GM12873 (cell line): ENCODE data around the gene RGS10.

ENCODE experiments used
- TF ChIP-seq, protein P1 (sequence below): IDR thresholded peaks from 2 replicates; pipeline ENCODE4 v1.5.1; 2012; ENCODE audit warnings: low read depth, mild to moderate bottlenecking, moderate library complexity, low read length, control low read depth; ENCODE audit not compliant: insufficient read depth; ENCODE audit errors: missing control alignments

Gene RGS10

DNA sequence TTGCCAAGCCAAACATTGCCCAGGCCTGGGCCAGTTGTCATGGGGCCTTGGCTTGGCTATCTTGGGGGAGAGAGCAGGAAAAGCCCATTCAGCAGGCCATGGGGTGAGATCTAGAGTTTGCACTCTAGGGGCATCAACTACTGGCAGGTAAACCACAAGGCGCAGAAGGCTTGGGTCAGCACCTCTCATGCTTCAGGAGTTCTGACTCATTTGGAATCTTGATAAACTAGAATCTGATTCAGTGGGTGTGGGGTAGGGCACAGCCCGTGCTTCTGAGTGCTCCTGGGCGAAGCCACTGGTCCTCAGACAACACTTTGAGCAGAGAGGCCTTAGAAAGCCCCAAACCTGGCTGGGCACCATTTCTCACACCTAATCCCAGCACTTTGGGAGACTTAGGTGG lies 81.1 kb downstream of the RGS10 start:
- TF ChIP-seq, protein P1, sequence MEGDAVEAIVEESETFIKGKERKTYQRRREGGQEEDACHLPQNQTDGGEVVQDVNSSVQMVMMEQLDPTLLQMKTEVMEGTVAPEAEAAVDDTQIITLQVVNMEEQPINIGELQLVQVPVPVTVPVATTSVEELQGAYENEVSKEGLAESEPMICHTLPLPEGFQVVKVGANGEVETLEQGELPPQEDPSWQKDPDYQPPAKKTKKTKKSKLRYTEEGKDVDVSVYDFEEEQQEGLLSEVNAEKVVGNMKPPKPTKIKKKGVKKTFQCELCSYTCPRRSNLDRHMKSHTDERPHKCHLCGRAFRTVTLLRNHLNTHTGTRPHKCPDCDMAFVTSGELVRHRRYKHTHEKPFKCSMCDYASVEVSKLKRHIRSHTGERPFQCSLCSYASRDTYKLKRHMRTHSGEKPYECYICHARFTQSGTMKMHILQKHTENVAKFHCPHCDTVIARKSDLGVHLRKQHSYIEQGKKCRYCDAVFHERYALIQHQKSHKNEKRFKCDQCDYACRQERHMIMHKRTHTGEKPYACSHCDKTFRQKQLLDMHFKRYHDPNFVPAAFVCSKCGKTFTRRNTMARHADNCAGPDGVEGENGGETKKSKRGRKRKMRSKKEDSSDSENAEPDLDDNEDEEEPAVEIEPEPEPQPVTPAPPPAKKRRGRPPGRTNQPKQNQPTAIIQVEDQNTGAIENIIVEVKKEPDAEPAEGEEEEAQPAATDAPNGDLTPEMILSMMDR: no peak

DNA sequence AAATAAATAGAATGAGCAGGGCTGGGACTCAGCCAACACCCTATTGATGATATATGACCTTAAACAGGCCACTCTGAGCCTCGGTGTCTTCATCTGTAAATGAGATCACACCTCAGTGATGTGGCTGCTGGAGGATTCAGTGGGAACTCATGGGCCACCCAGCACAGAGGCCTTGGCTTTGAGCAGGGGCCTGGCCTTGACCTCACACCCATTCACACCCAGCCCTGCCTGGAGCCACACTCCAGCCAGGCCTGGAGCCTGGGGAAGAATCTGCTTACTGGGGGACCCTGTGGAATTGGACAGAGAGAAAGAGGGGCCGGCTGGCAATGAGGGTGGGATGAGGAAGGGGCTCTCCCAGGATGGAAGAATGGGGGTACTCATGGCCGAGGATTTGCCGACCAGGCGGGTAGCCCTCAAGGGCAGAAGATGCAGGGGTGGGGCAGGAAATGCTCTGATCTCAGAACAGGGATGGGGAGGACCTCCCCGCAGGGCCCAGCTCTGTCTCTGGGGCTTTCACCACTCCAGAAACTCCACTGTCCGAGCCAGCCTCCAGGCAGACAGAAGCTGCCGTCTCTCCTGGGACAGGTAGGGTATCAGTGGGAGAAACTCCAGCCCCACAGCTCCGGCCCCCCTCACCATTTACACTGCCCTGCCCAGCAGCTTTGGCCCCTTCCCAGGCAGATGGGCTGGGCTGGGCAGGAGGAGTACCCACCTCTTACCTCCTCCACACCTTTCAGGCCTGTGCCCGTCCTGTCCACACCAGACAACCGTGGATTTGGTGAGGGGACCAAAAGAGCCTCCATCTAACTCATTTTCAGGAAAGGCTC lies 81.9 kb downstream of the RGS10 start:
- TF ChIP-seq, protein P1: no peak

DNA sequence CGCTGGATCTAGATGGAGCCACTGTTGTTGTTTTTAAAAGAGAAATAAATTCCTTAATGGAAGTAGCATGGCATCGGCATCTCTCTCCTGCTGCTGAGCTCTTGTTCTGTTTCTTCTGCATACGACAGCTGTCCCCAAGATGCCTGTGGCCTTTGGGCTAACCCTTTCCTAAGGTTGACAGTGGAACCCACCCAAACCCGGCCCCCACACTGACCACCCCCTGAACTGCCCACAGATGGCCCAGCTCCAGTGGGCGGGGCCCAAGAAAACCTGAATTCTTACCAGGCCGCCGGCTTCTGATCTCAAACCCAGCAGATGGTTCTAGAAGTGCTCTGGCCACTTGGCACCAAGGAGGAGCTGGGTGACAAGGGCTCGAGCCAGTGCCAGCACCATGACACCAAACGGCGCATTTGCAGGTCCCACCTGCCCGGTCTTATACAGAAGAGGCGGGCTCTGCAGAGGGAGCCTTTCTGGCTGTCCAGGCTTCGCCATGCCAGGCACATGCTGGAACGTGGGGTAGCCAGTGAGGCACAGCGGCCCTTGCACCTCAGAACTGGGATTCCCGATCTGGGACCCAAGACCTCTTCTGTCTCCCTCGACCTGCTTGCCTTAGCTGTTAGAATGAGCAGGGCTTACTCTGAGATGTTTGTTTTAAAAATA lies 82.7 kb downstream of the RGS10 start:
- TF ChIP-seq, protein P1: no peak

DNA sequence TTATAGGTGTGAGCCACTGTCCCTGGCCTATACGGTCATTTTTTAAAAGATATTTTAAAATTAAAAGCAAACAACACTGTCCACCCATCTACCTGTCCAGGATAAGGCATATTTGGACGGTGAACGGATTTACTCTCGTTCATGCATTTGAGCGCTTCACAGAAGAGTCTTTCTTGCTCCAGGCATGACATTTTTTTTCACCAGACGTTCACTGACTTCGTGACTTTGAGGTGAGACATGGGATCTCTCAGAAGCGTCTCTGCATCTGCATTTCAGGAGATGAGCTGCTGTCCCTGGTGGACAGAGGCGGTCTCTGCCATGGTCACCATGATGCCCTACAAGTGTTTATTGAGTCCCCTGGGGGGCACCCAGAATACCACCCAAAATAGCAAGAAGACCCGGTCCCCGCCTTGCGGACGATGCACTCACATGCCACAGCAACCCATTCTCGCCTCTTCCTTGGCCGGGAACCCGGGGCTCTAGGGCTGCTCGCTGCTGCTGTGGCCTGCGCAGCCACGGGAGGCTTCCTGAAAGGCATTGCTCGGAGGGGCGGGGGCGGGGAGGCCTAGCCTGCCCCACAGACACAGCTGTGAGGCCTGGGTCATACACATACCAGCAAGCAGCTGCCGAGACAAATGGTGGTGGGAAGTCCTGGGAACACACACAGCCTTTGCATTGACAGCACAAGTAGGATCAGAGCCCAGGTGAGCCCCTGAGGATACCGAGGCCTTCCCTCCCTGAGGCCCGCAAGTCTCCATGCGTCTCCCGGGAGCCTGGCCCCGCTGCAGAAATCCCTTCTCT lies 84.4 kb downstream of the RGS10 start:
- TF ChIP-seq, protein P1: no peak

DNA sequence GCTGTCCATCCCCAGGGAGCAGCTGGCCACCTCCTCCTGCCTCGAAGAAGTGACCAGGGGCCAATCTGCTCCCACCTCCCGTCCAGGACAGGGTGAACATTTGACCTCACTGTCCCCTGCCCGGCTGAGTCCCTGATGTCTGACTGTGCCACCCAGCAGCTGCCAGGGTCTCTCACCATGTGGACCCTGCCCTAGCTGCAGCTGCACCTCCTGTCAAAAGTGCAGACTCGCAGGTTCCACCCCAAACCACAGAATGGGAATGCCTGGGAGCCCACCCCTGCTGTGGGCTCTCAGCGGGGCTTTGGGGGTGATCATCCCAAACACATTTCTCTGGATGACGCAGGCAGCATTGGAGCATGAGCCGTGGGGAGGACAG lies 86.1 kb downstream of the RGS10 start:
- TF ChIP-seq, protein P1: no peak

DNA sequence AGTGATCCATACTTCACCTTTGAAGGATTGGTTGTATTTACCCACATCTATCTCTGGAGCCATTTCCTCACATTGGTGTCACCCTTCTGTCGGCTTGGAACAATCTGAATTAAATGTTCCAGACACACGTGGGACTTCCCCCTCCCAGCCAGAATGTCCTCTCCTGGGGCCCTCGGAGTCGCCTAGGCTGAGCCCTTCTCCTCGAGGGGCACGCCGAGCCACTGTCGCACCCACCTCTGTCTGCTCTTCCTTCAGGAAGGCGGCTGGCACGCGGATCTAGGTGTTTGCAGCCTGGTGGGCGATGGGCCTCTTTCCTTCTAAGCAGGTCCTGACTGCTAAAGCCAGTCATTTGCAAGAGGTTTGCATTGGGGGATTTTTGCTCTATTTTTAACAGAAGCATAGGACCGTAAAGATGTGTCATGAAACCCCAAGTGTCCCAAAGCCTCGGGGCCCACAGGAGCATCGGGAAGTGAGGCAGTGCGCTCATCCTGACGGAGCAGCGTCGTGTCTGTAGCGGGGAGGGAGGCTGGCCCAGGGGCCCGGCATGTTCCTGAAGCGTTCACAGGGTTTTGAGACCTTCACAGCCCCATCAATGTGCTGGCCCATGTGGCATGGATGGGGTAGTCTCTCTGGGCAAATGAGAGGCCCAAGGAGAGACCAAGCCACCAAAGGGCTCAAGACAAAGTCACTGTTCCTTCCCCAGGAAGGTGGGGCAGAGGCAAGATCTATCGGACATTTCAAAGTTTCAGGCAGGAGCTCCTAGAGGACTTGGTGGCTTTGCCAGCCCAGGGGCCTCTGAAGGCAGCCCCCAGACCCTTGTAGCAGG lies 86.7 kb downstream of the RGS10 start:
- TF ChIP-seq, protein P1: no peak
